ENCODE data around the gene ABI1.

ABI1 gene

DNA sequence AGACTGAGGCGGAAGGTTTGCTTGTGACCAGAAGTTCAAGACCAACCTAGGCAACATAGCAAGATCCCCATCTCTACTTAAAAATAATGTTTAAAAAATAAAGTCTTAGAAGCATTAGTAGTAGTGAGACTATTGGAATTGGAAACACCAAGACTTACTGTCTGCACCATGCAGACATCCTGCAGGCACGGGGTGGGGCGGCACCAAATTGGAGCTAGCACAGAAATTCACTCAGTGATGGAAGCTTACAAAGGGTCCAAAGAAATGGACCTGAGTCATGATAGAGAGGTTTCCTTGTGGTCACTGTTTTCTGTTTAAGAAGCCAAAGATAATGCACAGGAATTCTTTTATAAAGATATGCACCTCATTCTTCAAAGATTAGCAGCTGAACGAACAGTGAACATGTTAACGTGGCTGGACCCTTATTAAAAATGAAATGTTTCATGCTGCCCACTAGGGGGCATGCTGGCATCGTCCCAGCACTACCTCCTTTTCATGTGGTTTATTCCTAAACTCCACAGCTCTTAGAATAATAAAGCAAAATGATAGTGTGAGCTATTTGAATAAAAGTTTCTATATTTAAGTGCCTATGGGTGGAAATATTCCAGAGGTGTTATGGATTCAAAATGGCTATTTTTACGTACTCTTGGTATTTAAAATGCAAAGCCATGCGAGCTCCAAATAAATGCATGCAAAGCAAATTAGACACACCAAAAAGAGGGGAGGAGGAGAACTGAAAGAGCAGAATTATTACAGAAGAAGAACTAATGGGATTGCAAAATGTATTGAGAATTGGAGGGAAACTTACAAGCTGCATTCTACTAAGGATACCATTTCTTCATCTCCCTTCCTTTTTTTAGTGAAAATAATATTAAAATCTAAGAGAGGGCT, 134.7 kb downstream of the ABI1 start:
- FAIRE-seq (peak; percentile 94), DNase-seq (ENCODE audit: insufficient read length, low spot score) (peak; percentile 28)

DNA sequence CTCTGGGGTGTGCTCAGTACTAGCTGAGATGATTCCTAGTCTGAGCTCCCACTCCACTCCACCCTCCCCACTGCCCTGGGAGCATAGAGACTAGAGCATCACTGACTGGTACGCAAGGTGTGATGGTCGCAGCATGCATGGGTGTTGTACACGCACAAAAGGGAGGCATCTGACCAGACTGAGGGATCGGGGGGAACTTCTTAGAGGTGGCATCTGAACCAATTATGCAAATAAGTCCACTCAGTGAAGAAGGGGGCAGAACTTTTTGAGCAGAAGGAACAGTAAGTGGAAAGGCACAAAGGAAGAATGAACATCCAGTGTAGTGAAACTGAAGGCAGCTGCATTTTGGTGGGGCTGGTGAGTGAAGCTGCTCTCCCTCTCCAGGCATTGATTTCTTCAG, 137.7 kb downstream of the ABI1 start:
- no peak for DNase-seq (ENCODE audit: insufficient read length, low spot score)
- FAIRE-seq = no peak

DNA sequence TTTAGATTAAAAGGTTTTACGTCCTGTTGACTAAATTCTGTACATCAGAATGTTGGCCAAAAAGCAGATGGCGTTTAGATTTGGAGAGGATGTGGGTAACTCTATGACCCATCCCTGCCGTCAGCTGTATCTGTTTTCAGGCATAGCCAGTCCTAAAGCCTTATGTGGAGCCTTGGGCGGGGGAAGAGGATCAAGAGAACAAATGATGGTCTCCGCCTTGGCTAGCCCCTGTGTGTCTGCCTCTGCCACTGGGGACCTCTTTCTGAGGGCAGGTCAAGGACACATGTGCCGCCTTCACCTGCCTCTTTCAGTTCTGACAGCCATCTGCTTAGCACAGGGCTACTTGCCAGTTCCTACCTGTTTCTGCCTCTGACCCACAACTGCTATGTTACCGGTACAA, 139.2 kb downstream of the ABI1 start:
- FAIRE-seq = no peak

DNA sequence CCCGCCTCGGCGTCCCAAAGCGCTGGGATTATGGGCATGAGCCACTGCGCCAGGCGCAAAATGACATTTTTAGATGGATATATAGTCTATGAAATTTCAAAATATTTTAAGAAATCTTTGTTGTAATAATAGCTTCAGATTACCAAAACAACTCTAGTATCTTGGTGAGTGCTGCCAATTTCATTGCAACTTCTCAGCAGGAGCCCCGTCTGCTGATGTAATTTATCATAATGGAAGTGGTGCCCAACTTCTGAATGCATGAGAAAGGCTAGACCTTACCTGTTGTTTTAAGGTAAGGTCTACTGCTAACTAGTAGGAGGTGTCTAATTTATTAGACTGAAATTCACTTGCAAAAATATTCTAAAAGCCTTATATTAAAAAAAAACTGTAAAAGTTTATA, 143.3 kb downstream of the ABI1 start:
- DNase-seq (ENCODE audit: insufficient read length, low spot score) (no peak), FAIRE-seq (no peak)

More for the DNA sequence above, 139.2 kb downstream of the ABI1 start:
- DNase-seq (ENCODE audit: insufficient read length, low spot score) = no peak

DNA sequence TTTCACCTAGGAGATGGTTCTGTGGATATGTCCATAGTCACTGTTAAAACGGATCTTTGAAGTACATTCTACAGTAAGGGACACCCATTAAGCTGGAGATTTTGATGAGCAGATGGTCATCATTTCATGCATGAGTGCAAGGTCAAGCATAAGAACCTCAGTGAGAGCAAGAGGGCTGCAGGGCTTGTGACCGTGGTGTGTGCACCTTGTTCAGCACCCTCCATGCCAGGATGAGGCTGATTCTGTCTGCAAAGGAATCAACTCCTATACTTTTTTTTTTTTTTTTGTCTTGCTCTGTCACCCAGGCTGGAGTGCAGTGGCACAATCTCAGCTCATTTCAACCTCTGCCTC, 145.6 kb downstream of the ABI1 start:
- FAIRE-seq = no peak
- DNase-seq (ENCODE audit: insufficient read length, low spot score) = no peak

DNA sequence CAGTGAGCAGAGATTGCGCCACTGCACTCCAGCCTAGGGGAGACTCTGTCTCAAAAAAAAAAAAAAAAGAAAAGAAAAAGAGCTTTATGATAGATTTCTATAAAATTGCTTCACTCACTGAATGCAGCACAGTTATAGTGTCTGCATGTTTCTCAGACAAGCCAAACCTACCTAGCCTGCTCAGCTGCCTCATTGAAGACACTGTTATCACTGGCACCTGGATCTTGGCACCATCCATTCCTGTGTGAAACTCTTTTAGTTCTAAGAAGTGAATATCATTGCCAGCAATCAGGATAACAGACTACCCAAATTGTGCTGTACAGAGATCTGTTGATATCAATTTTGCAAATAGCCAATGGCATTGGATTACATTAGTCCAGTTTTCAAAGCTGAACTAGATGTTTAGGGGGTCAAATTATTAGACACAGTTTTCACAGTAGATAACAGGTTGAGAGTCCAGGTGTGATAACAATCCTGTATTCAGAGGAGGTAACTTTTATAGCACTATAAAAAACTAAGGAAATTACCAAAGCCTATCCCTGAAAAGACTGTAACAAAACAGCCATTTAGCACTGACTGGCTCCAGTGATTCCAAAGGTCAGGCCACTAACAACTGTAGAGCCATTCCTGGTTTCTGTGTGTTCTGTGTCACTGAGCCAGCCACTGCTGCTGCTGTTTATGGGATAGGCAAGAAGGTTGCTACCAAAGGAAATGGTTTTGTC, 146.2 kb downstream of the ABI1 start:
- FAIRE-seq (no peak), DNase-seq (ENCODE audit: insufficient read length, low spot score) (no peak)

DNA sequence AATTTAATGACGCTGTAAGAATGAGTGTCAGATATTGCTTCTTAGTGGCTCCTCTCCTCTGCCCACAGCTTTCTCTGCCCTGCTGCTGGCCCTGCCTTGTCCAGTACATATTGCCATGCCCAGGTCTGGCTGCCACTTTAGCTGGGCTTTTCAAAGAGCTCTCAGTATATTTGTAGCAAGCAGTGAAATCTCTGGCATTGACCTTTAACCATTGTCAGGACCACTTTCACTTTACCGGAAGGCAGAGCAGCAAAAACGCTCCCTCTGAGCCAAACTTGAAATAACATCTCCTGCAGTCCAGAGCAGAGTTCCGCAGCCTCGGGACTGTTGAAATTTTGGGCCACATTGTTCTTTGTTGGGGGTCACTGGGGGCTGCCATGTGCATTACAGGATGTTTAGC, 149.4 kb downstream of the ABI1 start:
- FAIRE-seq (no peak), DNase-seq (ENCODE audit: insufficient read length, low spot score) (no peak)

DNA sequence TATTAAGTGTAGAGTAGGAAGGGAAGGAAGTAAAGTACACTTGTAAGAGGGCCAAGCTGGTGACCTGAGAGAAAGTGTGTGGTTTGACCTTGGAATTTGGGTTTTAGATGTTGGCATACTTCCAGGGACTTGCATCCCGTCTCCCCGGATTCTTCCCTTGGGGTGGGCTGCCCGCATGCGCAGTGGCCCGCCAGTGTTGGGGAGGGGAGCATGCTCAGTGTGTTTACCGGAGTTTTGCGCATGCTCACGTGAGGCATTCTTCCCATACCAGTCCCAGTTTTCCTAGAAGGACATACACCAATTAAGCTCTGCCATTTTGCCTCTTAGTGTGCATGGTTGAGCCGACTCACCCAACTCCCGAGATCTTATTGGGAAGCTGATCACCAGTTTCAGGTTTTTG, 153.8 kb downstream of the ABI1 start:
- FAIRE-seq (no peak), DNase-seq (ENCODE audit: insufficient read length, low spot score) (no peak)

DNA sequence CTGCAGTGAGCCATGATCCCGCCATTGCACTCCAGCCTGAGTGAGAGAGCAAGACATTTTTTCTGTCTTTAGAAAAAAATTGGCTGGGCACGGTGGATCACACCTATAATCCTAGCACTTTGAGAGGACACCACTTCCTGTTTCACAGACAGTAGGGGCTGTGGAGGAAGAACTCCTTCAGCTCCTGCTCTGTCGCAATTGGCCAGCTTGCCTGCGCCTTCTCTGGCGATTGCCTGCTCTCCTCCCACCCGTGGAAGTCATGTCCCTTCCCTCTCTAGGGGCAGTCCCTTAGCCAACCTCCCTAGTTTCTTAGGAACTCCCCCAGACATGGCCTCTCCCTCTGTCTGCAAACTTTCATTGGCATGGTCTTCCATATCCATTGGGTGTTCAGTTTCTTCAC, 154.6 kb downstream of the ABI1 start:
- DNase-seq (ENCODE audit: insufficient read length, low spot score) (no peak), FAIRE-seq (no peak)

DNA sequence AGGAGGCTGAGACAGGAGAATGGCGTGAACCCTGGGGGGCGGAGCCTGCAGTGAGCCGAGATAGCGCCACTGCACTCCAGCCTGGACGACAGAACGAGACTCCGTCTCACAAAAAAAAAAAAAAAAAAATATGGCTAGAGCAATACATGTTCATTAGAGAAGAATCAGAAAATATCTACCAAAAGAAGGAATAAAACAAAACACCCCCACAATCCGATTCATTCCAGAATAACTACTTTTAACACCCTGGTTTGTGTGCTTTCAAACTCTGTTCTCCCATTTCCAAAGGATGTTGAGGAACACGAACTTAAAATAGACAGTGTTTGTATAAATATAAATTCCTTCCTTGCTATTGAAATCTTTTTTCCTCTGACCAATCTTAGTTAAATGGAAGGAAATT, 156.8 kb downstream of the ABI1 start:
- FAIRE-seq = no peak
- no peak for DNase-seq (ENCODE audit: insufficient read length, low spot score)

DNA sequence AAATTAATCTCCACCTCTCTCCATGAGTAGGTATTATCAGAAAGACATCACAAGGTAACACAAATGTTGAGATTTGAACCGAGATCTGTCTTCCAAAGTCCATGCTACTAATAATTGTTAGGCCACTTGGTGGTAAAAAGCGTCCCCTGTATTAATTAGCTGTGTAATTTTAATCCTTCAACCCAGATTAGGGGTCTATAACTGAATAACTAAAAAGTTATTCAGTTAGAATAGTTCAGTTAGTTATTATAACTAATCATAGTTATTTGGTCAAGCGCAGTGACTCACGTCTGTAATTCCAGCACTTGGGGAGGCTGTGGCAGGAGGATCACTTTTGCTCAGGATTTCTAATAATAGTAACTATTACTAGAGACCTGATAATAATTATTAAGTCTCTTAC, 157.7 kb downstream of the ABI1 start:
- no peak for DNase-seq (ENCODE audit: insufficient read length, low spot score)
- no peak for FAIRE-seq

DNA sequence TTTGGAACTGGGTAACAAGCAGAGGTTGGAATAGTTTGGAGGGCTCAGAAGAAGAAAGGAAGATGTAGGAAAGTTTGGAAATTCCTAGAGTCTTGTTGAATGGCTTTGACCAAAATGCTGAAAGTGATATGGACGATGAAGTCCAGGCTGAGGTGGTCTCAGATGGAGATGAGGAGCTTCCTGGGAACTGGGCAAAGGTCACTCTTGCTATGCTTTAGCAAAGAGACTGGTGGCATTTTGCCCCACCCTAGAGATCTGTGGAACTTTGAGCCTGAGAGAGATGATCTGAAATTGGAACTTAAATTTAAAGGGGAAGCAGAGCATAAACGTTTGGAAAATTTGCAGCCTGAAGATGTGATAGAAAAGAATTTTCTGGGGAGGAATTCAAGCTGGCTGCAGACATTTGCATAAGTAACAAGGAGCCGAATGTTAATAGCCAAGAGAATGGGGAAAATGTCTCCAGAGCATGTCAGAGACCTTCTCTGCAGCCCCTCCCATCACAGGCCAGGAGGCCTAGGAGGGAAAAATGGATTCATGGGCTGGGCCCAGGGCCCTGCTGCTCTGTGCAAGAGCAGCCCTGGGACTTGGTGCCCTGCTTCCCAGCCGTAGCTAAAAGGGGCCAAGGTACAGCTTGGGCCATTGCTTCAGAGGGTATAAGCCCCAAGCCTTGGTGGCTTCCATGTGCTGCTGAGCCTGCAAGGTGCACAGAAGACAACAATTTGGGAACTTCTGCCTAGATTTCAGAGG, 159.7 kb downstream of the ABI1 start:
- no peak for DNase-seq (ENCODE audit: insufficient read length, low spot score)

DNA sequence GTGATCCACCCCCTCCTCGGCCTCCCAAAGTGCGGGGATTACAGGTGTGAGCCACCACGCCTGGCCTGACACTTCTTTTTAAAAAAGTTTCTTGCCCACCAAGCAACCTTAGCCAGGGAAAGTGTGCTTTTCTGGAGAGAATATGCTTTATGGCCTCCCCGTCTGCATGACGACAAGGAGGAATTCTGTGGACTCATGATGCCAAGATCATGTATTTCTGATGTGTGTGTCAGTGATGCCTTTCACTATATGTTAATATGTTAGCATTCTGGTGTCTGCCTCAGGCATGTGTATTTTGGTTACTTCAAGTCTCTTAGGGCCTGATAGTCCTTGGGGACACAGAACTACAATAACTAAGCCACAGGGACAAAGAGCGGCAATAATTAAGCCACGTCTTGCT, 161.1 kb downstream of the ABI1 start:
- FAIRE-seq = no peak

More for the DNA sequence above, 159.7 kb downstream of the ABI1 start:
- FAIRE-seq = no peak

DNA sequence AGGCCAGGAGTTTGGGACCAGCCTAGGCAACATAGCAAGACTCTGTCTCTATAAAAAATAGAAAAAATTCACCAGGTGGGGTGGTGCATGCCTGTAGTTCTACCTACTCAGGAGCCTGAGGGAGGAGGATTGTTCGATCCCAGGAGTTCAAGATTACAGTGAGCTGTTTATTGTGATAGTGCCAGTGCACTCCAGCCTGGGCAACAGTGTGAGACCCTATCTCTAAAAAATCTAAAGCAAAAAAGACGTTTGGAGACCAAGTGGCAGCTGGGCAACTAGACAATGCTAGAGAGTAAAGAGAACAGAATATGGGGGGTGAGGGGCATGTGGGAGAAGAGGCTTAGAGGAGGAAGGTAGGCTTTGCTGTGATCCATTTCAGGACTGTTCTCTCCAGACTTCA, 161.8 kb downstream of the ABI1 start:
- no peak for DNase-seq (ENCODE audit: insufficient read length, low spot score)
- FAIRE-seq = no peak

More for the DNA sequence above, 161.1 kb downstream of the ABI1 start:
- no peak for DNase-seq (ENCODE audit: insufficient read length, low spot score)

DNA sequence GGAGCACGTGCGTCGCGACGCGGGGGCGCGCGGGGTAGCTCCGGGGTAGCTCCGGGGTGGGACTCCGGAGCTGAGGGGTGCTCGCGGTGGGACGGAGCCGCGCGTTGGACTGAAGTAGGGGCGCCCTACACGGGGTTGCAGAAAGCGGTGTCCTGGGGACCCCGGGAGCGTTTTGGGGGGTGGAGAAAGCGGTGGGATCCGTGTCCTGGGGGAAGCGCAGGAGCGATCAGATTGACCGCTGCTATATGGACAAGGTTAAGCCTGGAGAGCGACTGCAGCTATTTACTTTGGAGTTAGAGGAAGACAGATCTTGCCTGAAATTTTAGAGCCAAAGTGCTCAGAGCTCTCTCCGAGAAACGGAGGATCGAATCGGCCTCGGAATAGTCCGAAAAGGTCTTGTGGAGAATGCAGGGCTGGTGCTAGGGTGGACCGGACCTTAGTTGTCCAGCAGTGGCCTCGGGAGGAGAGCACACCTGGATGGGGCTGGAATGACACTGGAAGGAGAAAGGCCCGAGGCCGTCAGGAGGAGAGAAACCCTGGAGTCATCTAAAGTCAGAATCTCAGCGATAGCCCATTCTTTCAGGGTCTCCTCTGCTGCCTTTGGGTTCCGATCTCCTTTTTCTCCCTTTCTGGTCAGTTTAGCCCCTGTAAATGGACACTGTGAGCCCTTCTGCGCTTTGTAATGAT, 162.7 kb downstream of the ABI1 start:
- DNase-seq (ENCODE audit: insufficient read length, low spot score) = peak; percentile 5
- no peak for FAIRE-seq

DNA sequence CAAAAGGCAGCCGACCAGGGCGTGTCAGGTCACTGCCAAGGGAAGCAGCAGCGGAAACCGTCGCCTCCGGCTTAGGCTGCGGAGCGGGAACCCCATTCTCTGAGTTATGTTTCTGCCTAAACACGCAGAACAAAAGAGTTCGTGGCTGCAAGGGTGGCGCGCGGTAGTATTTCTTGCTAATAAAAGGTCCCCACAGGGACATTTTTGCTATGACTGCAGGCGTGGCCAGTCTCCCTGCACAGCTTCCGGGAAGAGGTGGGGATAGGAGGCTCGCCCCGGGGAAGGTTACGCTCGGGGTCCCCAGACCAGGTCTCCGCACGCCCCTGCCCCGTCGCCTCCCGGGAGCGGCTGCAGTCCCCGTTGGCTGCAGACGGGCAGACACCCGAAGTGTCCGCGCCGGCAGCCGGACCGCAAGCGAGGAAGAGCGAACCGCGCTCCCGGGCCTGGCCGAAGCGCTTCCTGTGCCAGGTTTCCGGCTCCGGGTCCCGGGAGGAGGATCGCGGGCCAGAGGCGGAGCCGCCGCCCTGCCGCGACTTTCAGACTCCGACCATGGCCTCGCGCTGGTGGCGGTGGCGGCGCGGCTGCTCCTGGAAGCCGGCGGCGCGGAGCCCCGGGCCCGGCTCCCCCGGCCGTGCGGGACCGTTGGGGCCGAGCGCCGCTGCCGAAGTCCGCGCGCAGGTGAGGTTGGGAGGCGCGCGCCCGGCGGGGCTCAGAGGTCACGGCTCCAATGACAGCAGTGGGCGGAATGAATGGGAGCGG, 163.4 kb downstream of the ABI1 start, which contains the start of gene PDSS1:
PDSS1 (plus strand) TSS at position 539 of the 759 bp plus-strand sequence; CDS start at position 550, 11 bp downstream.
- DNase-seq (ENCODE audit: insufficient read length, low spot score) (peak; percentile 77), FAIRE-seq (peak; percentile 86)

DNA sequence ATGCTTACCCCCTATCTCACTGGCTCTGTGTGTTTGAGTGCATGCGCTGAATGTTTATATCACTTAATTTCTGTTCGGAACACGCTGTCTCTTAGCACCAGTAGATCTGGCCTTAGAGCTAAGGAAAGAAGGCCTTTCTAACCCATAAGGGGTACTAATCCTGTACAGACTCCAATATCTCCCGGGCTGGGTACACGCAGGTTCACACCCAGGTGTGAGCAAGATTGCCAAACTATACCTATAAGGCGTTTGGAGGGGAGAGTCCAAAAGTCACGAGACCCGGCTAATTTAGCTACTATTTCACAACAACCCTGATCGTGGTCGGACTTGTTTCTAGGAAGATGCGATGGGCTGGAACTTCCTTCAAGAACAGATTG, 164.0 kb downstream of the ABI1 start:
- FAIRE-seq (no peak), DNase-seq (ENCODE audit: insufficient read length, low spot score) (no peak)

Measured in GM19239 (cell line).